Stimulated activated effector memory CD8-positive, alpha-beta T cell treated with anti-CD3 and anti-CD28 coated beads, Interleukin-12 subunit alpha, Interleukin-12 subunit beta, amount 100 ng/mL, for 72 hours (primary cell): ENCODE measurements around the gene MCUB.

ENCODE experiments used
- ATAC-seq: fragments of 150-1000 bp; cut with Tn5 transposase; 2 replicates; pipeline ENCODE4 v1.10.0; 2021
- DNase-seq, 2 donors: peaks; one replicate each; pipeline ENCODE4 v3.0.0; 2021 to 2022; ENCODE audit warnings: low spot score in 2 of 2
- H3K27ac Mint-ChIP-seq: one replicate; pipeline ENCODE4 v1.8.0; 2022; ENCODE audit warnings: mild to moderate bottlenecking, mixed read lengths
- H3K36me3 Mint-ChIP-seq: one replicate; pipeline ENCODE4 v1.8.0; 2022; ENCODE audit warnings: mild to moderate bottlenecking, mixed read lengths
- H3K4me1 Mint-ChIP-seq: one replicate; pipeline ENCODE4 v1.8.0; 2022; ENCODE audit warnings: mixed read lengths
- H3K4me3 Mint-ChIP-seq: one replicate; pipeline ENCODE4 v1.8.0; 2022; ENCODE audit warnings: mild to moderate bottlenecking, mixed read lengths
- H3K9me3 Mint-ChIP-seq: one replicate; pipeline ENCODE4 v1.8.0; 2022; ENCODE audit warnings: mixed read lengths

MCUB gene

GRCh38 chr4:109733728-109734127 lies 173.7 kb downstream of the MCUB start:
- Mint-ChIP-seq H3K4me1 (no peaks in the 10 kb centered on the region), H3K27ac (no peak overlapping the region), H3K9me3 (no peaks in the 10 kb centered on the region), H3K36me3 (no peaks in the 10 kb centered on the region), H3K4me3 (no peak overlapping the region)
- DNase-seq (no peak), ATAC-seq (no peak)

GRCh38 chr4:109735566-109736365 lies 175.7 kb downstream of the MCUB start:
- Mint-ChIP-seq H3K9me3 (no peaks in the 10 kb centered on the region), H3K4me1 (no peaks in the 10 kb centered on the region), H3K36me3 (no peaks in the 10 kb centered on the region), H3K4me3 (no peak overlapping the region), H3K27ac (no peak overlapping the region)
- ATAC-seq (no peak), DNase-seq (peak in 1 of 2 donors; percentile 38)
